ENCODE measurements around the gene HS3ST6. TPM values are rescaled to one million over a fixed set of nuclear protein-coding genes. Genes with fewer than 3 reads are reported as not detected.

The HS3ST6 gene
- total and polyA plus RNA-seq, 4 donors = 0.40 to 5.9 (median 1.4) TPM

GRCh38 chr16:1950559-1950958 lies 32.3 kb upstream of the HS3ST6 start:
- DNase-seq (no peak), ATAC-seq (ENCODE audit: insufficient read depth, low FRiP score) (no peak)
- Histone ChIP-seq H3K27me3 (ENCODE audit: control insufficient read depth in 3 of 3, insufficient read depth in 3 of 3, low read length in 2 of 3) (no peaks in the 10 kb centered on the region), H3K27ac (ENCODE audit: low read depth in 1 of 2, low read length in 1 of 2) (peak overlapping the region in 1 of 2 donors; percentile 74), H3K4me1 (ENCODE audit: control insufficient read depth in 5 of 5, insufficient read depth in 5 of 5, low read length in 5 of 5) (no peaks in the 10 kb centered on the region), H3K9me3 (ENCODE audit: control insufficient read depth in 4 of 4, insufficient read depth in 3 of 4, low read length in 3 of 4) (no peaks in the 10 kb centered on the region), H3K9ac (ENCODE audit: insufficient read depth in 1 of 2, low read length in 2 of 2) (no peak overlapping the region), H3K36me3 (ENCODE audit: control insufficient read depth in 4 of 4, insufficient read depth in 4 of 4, low read length in 4 of 4) (no peaks in the 10 kb centered on the region), H3K4me3 (no peak overlapping the region)
- TF ChIP-seq CTCF (IDR thresholded peaks at IDR 0.05; ENCODE audit: control extremely low read depth, extremely low read depth) = no peak
- 86 to 90% methylated on average over 19 of the region's 19 CpGs for WGBS, 2 donors

GRCh38 chr16:1950047-1950446 lies 31.8 kb upstream of the HS3ST6 start:
- H3K27ac ChIP-seq (ENCODE audit: low read depth in 1 of 2, low read length in 1 of 2) = peak overlapping the region in 1 of 2 donors; percentile 74
- no peaks in the 10 kb centered on the region for H3K9me3 ChIP-seq (ENCODE audit: control insufficient read depth in 4 of 4, insufficient read depth in 3 of 4, low read length in 3 of 4)
- no peak overlapping the region for H3K4me3 ChIP-seq
- ATAC-seq (ENCODE audit: insufficient read depth, low FRiP score) = no peak
- no peak for DNase-seq
- H3K4me1 ChIP-seq (ENCODE audit: control insufficient read depth in 5 of 5, insufficient read depth in 5 of 5, low read length in 5 of 5) = no peaks in the 10 kb centered on the region
- TF ChIP-seq CTCF (IDR thresholded peaks at IDR 0.05; ENCODE audit: control extremely low read depth, extremely low read depth) = no peak
- 62 to 89% methylated on average over 7 of the region's 7 CpGs for WGBS, 2 donors
- H3K9ac ChIP-seq (ENCODE audit: insufficient read depth in 1 of 2, low read length in 2 of 2) = no peak overlapping the region
- no peaks in the 10 kb centered on the region for H3K36me3 ChIP-seq (ENCODE audit: control insufficient read depth in 4 of 4, insufficient read depth in 4 of 4, low read length in 4 of 4)
- H3K27me3 ChIP-seq (ENCODE audit: control insufficient read depth in 3 of 3, insufficient read depth in 3 of 3, low read length in 2 of 3) = no peaks in the 10 kb centered on the region

- TF ChIP-seq CTCF (IDR thresholded peaks at IDR 0.05; ENCODE audit: control extremely low read depth, extremely low read depth) = no peak
- no peaks in the 10 kb centered on the region for H3K4me1 ChIP-seq (ENCODE audit: control insufficient read depth in 5 of 5, insufficient read depth in 5 of 5, low read length in 5 of 5)
- no peak overlapping the region for H3K9ac ChIP-seq (ENCODE audit: insufficient read depth in 1 of 2, low read length in 2 of 2)
- 90 to 93% methylated on average over 11 of the region's 11 CpGs for WGBS, 2 donors
- ATAC-seq (ENCODE audit: insufficient read depth, low FRiP score) (no peak), DNase-seq (no peak)
- no peaks in the 10 kb centered on the region for H3K27me3 ChIP-seq (ENCODE audit: control insufficient read depth in 3 of 3, insufficient read depth in 3 of 3, low read length in 2 of 3)
- H3K4me3 ChIP-seq = no peak overlapping the region
- H3K36me3 ChIP-seq (ENCODE audit: control insufficient read depth in 4 of 4, insufficient read depth in 4 of 4, low read length in 4 of 4) = no peaks in the 10 kb centered on the region
- H3K9me3 ChIP-seq (ENCODE audit: control insufficient read depth in 4 of 4, insufficient read depth in 3 of 4, low read length in 3 of 4) = no peaks in the 10 kb centered on the region
- H3K27ac ChIP-seq (ENCODE audit: low read depth in 1 of 2, low read length in 1 of 2) = no peak overlapping the region
Measured at GRCh38 chr16:1949507-1949906, 31.3 kb upstream of the HS3ST6 start.

GRCh38 chr16:1947369-1947670 lies 29.1 kb upstream of the HS3ST6 start:
- ATAC-seq (ENCODE audit: insufficient read depth, low FRiP score) = no peak
- Histone ChIP-seq H3K4me1 (ENCODE audit: control insufficient read depth in 5 of 5, insufficient read depth in 5 of 5, low read length in 5 of 5) (peaks cover 0 to 4% (median 1%) of the 10 kb centered on the region in 5 donors), H3K9ac (ENCODE audit: insufficient read depth in 1 of 2, low read length in 2 of 2) (no peak overlapping the region), H3K27me3 (ENCODE audit: control insufficient read depth in 3 of 3, insufficient read depth in 3 of 3, low read length in 2 of 3) (no peaks in the 10 kb centered on the region), H3K36me3 (ENCODE audit: control insufficient read depth in 4 of 4, insufficient read depth in 4 of 4, low read length in 4 of 4) (no peaks in the 10 kb centered on the region), H3K4me3 (no peak overlapping the region), H3K27ac (ENCODE audit: low read depth in 1 of 2, low read length in 1 of 2) (no peak overlapping the region), H3K9me3 (ENCODE audit: control insufficient read depth in 4 of 4, insufficient read depth in 3 of 4, low read length in 3 of 4) (no peaks in the 10 kb centered on the region)
- 86 to 95% methylated on average over 9 of the region's 9 CpGs for WGBS, 2 donors
- no peak for TF ChIP-seq CTCF (IDR thresholded peaks at IDR 0.05; ENCODE audit: control extremely low read depth, extremely low read depth)
- DNase-seq = no peak

Measured in lung (tissue), 12 donors.